HG03039 (cell line): ENCODE data around the gene INPP5J.
"Not testable (repeated sequence)": the region's sequence is repeated elsewhere in the genome, so short reads cannot be mapped to it uniquely, and the experiment has no call there.

ENCODE experiments used
- ATAC-seq: cut with Tn5 transposase; IDR thresholded peaks from one replicate; pipeline ENCODE4 v1.9.1; 2021; ENCODE audit warnings: mild to moderate bottlenecking, moderate library complexity; ENCODE audit not compliant: unreplicated experiment

Gene INPP5J

GRCh38 chr22:31143038-31143437 is 20.3 kb downstream of the INPP5J start:
- no peak for ATAC-seq

GRCh38 chr22:31143537-31143936 is 20.8 kb downstream of the INPP5J start:
- no peak for ATAC-seq

- ATAC-seq = no peak
These were observed 21.5 kb downstream of the INPP5J start for GRCh38 chr22:31144223-31144622.

GRCh38 chr22:31148488-31148887 is 25.7 kb downstream of the INPP5J start:
- ATAC-seq = no peak

- ATAC-seq = no peak
These were observed 26.3 kb downstream of the INPP5J start for GRCh38 chr22:31148953-31149627.

- no peak for ATAC-seq
These were observed 27.8 kb downstream of the INPP5J start for GRCh38 chr22:31150615-31151014.

GRCh38 chr22:31151872-31152271 is 29.1 kb downstream of the INPP5J start:
- no peak for ATAC-seq

GRCh38 chr22:31153357-31153756 is 30.6 kb downstream of the INPP5J start:
- ATAC-seq = no peak

GRCh38 chr22:31154975-31155374 is 32.2 kb downstream of the INPP5J start:
- ATAC-seq = no peak

GRCh38 chr22:31155422-31155821 is 32.7 kb downstream of the INPP5J start:
- no peak for ATAC-seq

- no peak for ATAC-seq
These were observed 37.7 kb downstream of the INPP5J start for GRCh38 chr22:31160328-31160978.

- ATAC-seq = no peak
These were observed 38.6 kb downstream of the INPP5J start for GRCh38 chr22:31161386-31161785.

GRCh38 chr22:31162015-31162765 is 39.4 kb downstream of the INPP5J start:
- no peak for ATAC-seq

GRCh38 chr22:31170971-31171370 is 48.2 kb downstream of the INPP5J start:
- no peak for ATAC-seq

GRCh38 chr22:31171734-31172133 is 49.0 kb downstream of the INPP5J start:
- ATAC-seq = not testable (repeated sequence)

- no peak for ATAC-seq
These were observed 50.8 kb downstream of the INPP5J start for GRCh38 chr22:31173386-31174145.

GRCh38 chr22:31176923-31177322 is 54.2 kb downstream of the INPP5J start:
- ATAC-seq = no peak

GRCh38 chr22:31177420-31178162 is 54.8 kb downstream of the INPP5J start:
- no peak for ATAC-seq

GRCh38 chr22:31178859-31179258 is 56.1 kb downstream of the INPP5J start:
- ATAC-seq = no peak

- no peak for ATAC-seq
These were observed 56.6 kb downstream of the INPP5J start for GRCh38 chr22:31179345-31179744.

- ATAC-seq = no peak
These were observed 61.2 kb downstream of the INPP5J start for GRCh38 chr22:31184015-31184414.
